ENCODE data around the gene TBXA2R. TPM values are rescaled to one million over a fixed set of nuclear protein-coding genes. Genes with fewer than 3 reads are reported as not detected.
"Not testable (repeated sequence)": the region's sequence is repeated elsewhere in the genome, so short reads cannot be mapped to it uniquely, and the experiment has no call there.

Gene TBXA2R
- total RNA-seq, 1 experiment from 2014 or later, result 4.3 TPM

DNA sequence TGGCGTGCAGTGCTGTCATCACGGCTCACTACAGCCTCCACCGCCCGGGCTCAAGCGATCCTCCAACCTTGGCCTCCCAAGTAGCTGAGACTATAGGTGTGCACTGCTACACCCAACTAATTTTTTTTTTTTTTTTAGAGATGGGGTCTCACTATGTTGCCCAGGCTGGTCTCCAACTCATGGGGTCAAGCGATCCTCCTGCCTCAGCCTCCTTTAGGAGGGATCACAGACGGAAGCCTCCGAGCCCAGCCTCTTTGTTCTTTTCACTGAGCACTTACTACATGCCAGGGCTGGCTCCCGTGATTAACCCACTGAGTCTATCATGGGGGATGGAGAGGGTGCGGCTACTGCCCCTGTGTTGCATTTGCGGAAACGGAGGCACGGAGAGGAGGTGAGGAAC lies 32.8 kb upstream of the TBXA2R start:
- DNase-seq (ENCODE audit: low read depth), result no peak

DNA sequence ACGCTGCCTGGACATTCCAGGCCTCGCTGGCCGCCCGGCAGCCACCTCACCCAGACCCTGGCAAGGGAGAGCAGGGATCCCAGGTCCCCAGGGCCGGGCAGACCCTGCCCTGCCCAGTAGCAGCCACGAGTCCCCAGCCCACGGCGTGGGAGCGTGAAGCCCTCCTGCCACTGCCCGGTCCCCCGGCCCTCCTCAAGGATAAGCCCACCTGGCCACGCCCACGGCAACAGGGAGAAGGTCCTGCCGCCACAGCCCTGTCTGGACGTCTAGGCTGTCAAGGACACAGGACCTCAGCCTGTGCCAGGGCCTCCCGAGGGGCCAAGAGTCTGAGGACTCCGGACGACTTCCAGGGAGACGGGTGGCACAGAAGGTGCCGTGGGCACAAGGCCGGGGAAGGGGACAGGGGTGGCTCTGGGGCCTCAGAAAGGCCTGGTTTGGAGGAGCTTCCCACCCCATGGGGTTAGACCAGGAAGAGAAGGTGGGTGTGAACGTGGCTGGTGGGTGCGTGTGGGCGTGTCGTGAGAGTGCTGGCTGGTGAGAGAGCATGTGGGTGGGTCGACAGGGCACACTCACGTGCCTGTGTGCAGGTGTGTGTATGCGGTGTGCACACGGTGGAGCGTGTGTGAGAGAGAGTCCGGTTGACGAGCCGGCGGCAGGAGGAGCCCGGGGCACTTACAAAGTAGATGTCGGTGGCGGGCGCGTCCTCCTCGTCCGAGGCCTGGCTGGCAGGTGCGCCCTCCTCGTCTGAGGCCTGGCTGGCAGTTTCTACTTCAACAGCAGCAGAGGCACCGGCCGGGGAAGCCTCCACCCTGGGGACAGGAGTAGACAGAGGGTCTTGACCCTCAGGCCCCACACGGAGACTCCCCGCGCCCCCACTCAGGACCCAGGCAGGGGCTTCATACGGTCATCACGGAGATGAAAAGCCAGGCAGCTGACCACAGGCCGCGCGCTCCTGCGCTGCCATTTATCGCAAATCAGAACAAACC lies 31.8 kb upstream of the TBXA2R start:
- DNase-seq (ENCODE audit: low read depth), result no peak

DNA sequence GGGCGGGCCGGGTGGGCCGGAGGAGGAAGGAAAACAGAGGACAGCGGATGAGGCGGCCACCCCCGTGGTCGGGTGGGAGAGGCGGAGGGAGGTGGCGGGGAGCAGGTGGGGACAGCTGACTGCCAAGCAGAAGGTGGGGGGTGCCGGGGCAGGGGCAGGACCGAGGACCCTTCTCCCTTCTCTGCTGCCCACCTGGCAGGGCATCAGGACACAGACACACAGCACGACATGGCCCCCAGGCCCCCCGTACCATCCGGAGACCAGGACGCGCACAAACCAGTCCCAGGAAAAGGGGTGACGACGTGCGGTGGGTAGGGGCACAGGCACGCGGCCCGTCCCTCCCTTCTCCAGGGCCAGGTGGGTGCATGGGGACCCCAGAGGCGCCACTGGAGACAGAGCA lies 30.9 kb upstream of the TBXA2R start:
- DNase-seq (ENCODE audit: low read depth), result no peak

GRCh38 chr19:3636962-3637361 lies 30.3 kb upstream of the TBXA2R start:
- DNase-seq (ENCODE audit: low read depth), result no peak

DNA sequence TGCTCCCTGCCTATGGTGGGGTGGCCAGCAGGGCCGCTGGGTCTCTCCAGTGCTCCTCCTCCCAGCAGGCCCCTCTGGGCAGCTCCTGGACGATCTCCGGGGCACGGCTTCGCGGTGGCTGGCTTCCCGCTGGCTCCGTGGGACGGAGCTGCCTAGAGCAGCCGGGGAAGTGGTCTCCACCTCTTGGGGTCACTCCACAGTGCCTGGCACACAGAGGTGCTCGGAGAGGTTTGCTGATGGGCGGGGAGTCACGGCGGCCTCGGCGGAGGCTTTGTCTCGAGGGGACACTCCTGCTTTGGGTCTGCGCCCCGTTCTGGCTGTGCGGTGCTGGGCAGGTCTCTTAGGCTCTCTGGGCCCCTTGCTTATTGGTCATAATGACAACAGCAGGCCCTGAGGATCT lies 29.8 kb upstream of the TBXA2R start:
- DNase-seq (ENCODE audit: low read depth), result no peak

DNA sequence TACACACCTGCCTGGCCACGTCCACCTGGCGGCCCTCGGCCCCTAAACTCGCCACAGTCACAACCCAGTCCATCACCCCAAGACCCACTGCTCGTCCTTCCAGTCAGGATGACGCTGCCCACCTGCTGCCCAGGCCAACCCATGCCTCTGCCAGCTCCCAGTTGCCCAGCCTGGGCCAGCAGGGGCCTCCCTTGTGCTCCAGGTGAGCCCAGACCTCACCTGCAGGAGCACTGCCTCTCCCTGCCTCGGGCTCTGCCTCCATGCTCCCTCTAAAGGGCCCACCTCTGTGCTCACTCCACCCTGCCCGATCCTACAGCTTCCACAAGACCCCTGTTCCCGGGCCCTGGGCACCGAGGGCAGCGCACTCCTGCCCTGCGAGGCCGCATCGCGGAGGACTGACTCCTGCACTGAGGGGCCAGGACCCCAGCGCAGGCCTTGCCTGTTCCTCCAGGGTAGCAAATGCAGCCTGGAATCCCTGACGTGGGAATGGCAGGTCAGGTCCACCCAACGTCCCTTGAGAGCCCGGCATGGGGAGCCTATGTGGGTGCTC lies 27.9 kb upstream of the TBXA2R start:
- no peak for DNase-seq (ENCODE audit: low read depth)

- no peak for DNase-seq (ENCODE audit: low read depth)
These were observed 26.9 kb upstream of the TBXA2R start for GRCh38 chr19:3633559-3633988.

GRCh38 chr19:3632739-3633558 lies 26.3 kb upstream of the TBXA2R start:
- no peak for DNase-seq (ENCODE audit: low read depth)

DNA sequence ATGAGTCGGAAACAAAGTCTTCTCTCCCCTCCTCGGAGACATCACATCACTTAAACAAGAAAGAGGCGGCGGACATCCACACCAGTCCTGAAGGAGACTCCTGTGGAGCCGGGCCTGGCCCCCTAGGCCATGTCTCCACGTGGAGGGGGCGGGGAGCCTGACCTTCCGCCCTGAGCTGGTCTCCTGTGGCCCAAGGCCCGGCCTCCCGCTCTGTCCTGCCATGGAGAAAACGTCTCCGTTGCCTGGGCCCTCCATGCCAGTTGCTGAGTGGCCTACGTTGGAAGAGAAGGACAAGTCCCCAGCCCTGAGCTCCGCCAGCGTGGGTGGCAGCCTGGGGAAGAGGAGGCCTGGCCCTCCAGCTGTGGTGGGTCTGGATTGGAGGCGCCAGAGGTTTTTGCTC lies 25.4 kb upstream of the TBXA2R start:
- DNase-seq (ENCODE audit: low read depth), result no peak

- no peak for DNase-seq (ENCODE audit: low read depth)
These were observed 24.6 kb upstream of the TBXA2R start for GRCh38 chr19:3631053-3631861.

GRCh38 chr19:3628766-3629165 lies 22.1 kb upstream of the TBXA2R start:
- DNase-seq (ENCODE audit: low read depth), result not testable (repeated sequence)

DNA sequence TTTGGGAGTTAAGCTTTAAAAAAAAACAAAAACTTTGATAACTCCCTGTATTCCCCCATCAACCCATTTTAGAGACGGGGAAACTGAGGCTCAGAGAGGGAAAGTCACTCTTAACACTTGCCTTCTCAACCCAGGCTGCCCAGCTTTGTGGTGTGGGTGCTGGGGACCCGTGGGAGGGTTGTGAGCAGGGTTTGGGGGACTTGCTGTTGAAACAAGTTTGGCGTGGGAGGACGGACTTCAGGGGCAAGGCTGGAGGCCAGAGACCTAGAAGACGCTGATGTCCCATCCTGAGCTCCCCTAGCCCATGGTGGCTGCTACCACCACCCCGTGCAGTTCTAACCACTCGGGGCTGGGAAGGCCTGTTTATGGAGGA lies 20.7 kb upstream of the TBXA2R start:
- DNase-seq (ENCODE audit: low read depth), result no peak

DNA sequence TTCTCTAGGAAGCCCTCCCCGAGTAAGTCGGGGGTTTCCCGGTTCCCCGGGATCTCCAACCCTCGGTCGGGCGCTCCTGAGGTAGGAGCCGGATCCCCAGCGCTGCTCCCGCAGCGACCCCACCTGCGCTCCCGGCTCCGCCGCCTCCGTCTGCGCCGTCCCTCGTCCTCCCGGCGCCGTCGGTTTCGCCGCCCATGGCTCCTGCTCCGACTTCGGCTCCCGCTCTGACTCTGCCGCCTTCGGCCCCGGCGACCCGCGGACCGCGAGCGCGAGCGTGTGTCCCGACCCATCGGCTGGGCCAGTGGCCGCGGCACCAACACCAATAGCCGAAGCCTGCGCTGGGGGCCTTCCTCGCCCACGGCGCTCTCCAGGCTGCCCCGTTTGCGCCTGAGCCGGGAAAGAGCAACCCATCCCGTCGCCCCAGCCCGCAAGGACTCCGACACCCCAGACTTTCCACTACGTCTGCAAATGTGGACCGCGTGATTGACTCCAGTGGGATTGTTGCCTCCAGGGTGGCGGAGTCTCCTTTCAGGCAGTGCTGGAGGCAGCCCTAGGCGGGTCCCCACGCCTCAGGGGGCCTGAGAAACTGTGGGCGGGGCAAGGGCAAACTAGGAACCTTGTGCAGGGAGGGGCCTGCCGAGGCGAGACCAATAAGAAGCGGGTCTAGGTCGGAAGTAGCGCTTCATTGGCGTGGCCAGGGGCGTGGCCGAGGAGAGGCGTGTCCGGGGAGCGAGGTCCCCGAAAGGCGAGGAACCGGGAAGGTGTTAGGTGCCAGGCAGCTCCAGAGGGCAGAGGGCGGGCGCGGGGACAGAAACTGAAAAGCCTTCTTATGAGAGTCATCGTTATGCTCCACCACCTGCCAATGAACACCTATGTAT lies 20.0 kb upstream of the TBXA2R start, which contains the start of gene CACTIN:
TSS of gene CACTIN (minus strand) at position 318 of the 878 bp plus-strand sequence. CDS start at position 290, 28 bp downstream.
- peak; percentile 98 for DNase-seq (ENCODE audit: low read depth)

GRCh38 chr19:3625996-3626472 lies 19.4 kb upstream of the TBXA2R start:
- no peak for DNase-seq (ENCODE audit: low read depth)

DNA sequence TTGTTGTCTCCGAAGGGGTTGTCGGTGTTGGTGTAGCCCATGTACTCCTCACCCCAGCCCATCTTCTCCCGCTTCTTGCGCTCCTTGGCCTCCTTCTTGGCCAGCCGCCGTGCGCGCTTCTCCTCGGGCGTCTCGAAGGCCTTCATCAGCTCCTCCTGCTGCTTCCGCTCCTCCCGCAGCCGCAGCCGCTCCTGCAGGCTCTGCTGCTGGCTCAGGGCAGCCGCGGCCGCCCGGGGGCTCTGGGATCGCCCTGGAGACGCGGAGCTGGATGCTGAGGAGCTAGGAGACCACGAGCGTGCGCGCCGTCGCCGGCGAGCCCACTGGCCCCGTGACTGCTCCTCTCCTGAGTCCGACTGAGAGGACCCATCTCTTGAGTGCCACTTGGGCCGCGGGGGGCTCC lies 17.0 kb upstream of the TBXA2R start:
- no peak for DNase-seq (ENCODE audit: low read depth)

- no peak for DNase-seq (ENCODE audit: low read depth)
These were observed 15.5 kb upstream of the TBXA2R start for GRCh38 chr19:3622224-3622623.

DNA sequence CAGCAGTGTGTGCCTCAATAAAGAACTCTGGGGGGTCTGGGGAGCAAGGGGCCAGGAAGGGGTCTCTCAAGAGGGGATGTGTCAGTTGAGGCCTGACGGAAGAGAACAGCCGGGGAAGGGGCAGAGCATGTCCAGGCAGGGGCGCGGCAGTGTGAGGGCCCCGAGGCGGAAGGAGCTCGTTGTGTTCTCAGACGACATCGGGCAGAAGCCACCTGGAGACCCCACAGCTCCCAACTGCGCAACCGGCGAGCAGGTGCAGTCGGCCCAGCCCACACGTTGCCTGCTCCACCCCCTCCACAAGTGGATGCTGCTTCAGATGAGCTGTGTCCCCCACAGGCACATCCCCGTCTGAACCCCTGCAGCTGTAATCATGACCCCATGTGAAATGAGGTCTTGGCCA lies 15.0 kb upstream of the TBXA2R start:
- no peak for DNase-seq (ENCODE audit: low read depth)

DNA sequence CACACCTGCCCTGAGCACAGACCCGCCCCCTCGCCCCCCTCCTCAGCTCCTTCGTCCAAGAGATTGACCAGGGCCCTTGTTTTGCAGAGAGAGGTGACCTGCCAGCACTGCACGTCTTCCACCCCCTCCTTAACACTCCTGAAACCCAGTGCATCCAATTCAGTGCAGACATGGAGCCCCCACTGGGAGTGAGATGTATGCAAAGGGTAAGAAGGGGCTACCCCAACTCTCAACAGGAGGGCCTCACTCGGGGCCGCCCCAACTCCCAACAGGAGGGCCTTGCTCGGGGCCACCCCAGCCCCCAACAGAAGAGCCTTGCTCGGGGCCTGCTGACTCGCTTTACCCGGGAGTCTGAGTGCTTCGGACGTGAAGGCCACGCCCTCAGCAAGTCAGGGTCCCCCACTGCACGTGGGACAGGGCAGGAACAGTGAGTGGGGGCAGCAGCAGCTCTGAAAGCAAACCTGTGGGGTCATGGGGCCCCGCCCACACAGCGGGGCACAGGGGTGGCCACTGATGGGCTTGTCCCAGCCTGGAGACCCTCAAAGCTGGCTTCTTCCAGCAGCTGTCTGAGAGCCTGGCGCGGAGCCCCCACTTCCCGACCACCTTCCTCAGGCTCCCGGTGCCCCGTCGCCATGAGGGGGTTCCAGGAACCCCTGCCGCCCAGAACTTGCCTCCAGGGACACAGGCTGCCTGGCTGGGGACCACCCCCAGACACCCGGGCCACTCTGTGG lies 14.3 kb upstream of the TBXA2R start:
- DNase-seq (ENCODE audit: low read depth), result no peak

DNA sequence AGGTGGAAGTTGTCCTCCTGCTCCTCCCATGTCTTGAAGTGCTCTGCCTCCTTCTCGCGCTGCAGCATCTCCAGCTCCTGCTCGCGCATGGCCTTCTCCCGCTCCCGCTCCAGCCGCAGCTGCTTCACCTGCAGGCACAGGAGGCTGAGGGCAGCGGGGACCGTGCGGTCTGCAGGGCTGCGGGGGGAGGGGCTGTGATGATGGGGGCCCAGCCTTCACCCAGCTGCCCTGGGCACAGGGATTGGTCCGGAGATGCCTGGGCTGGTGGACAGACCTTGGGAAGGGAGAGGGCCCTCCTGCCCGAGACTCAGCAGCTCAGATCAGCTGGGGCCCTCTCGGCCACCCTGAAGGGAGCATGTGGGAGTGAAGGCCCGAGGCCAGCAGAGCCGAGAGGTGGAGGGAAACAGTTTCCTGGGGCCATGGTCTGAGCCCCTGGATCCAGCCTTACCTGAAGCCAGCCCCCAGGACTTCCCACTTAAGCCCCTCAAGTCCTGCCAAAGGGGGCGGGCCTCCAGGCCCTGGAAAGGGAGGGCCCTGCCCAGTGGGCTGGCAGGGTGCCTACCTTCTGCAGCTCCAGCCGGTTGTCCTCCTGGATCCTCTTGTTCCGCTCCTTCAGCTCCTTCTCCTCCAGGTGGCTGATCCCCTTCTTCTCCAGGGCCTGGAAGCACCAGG lies 13.6 kb upstream of the TBXA2R start:
- no peak for DNase-seq (ENCODE audit: low read depth)
